HepG2 (cell line): ENCODE results near the gene FIBP. TPM values are rescaled to one million over a fixed set of nuclear protein-coding genes. Genes with fewer than 3 reads are reported as not detected.
A peak's percentile ranks its signal among the peaks of the same experiment; 100 is the strongest.

ENCODE experiments used
- BORCS8-MEF2B ChIP-seq: sonication (generic); formaldehyde crosslinking; IDR thresholded peaks from 2 replicates; pipeline ENCODE4 v1.8.0; 2022; ENCODE audit warnings: mild to moderate bottlenecking, missing genetic modification reagents
- DMAP1 ChIP-seq: IDR thresholded peaks from 2 replicates; pipeline ENCODE4 v1.6.1; 2016
- GPN1 ChIP-seq: sonication (generic); formaldehyde crosslinking; IDR thresholded peaks from 2 replicates; pipeline ENCODE4 v1.5.1; 2020; ENCODE audit warnings: missing genetic modification reagents, borderline replicate concordance
- ISX ChIP-seq: sonication (generic); formaldehyde crosslinking; conservative IDR thresholded peaks from 2 replicates; pipeline ENCODE4 v1.5.0; 2020; ENCODE audit warnings: missing genetic modification reagents
- MAFF ChIP-seq: IDR thresholded peaks from 2 replicates; pipeline ENCODE4 v1.6.1; 2011; ENCODE audit warnings: low read depth, low read length, improper control_type of control experiment
- SMAD1 ChIP-seq: sonication (generic); formaldehyde crosslinking; IDR thresholded peaks from 2 replicates; pipeline ENCODE4 v1.4.0; 2020; ENCODE audit warnings: missing genetic modification reagents, low read depth, mild to moderate bottlenecking, borderline replicate concordance
- SP2 ChIP-seq: sonication (generic); formaldehyde crosslinking; IDR thresholded peaks from 2 replicates; pipeline ENCODE4 v1.5.1; 2020; ENCODE audit warnings: mild to moderate bottlenecking, missing genetic modification reagents
- ZFP62 ChIP-seq: sonication (generic); formaldehyde crosslinking; IDR thresholded peaks from 2 replicates; pipeline ENCODE4 v1.4.0; 2020; ENCODE audit warnings: missing genetic modification reagents
- ZHX2 ChIP-seq, 2 experiments: sonication (generic) in 1 of 2; formaldehyde crosslinking in 1 of 2; IDR thresholded peaks; 2 replicates each; pipeline versions ENCODE4 v1.6.1 to v1.9.0; 2014 to 2022; ENCODE audit warnings: antibody characterized with exemption in 1 of 2, borderline replicate concordance in 1 of 2, inconsistent platforms in 1 of 2, low read depth in 1 of 2, missing genetic modification reagents in 1 of 2
- ZNF136 ChIP-seq: sonication (generic); formaldehyde crosslinking; IDR thresholded peaks from 2 replicates; pipeline ENCODE4 v1.8.1; 2022; ENCODE audit warnings: low read depth, mild to moderate bottlenecking, moderate library complexity, missing genetic modification reagents
- ZNF3 ChIP-seq: IDR thresholded peaks from 2 replicates; pipeline ENCODE4 v1.7.0; 2017; ENCODE audit warnings: inconsistent platforms
- polyA plus RNA-seq, 8 experiments: library from polyadenylated mRNA; depleted of rRNA in 3 of 8; stranded (reverse) in 7 of 8; unstranded in 1 of 8; fragments of >200 nt; fragmentation: Illumina TruSeq in 4 of 8; extraction: Trizol in 4 of 8; gene quantifications; 2 replicates each; pipeline versions ENCODE4 v1.2.1 to v1.2.3, GENCODE V29; 2011 to 2016; ENCODE audit warnings: low read depth in 4 of 8, missing spikeins in 1 of 8, mixed read lengths in 1 of 8; ENCODE audit not compliant: insufficient read depth in 1 of 8
- total RNA-seq, 5 experiments: library from RNA; depleted of rRNA; stranded (reverse); fragments of >200 nt; fragmentation: Illumina TruSeq; extraction: Trizol; gene quantifications; 2 replicates each; pipeline ENCODE4 v1.2.3, GENCODE V29; 2016; ENCODE audit warnings: low read depth in 1 of 5
- TF ChIP-seq, protein P1 (sequence below): sonication (generic); formaldehyde crosslinking; IDR thresholded peaks from 2 replicates; pipeline ENCODE4 v1.5.0; 2020; ENCODE audit warnings: mild to moderate bottlenecking, missing genetic modification reagents, borderline replicate concordance
- TF ChIP-seq, protein P2 (sequence below), 2 experiments: fragments of 450-650 bp in 1 of 2; sonication (generic) in 1 of 2; formaldehyde crosslinking; IDR thresholded peaks; 2 replicates each; pipeline versions ENCODE4 v1.5.0 to v1.8.0; 2020 to 2022; ENCODE audit warnings: mild to moderate bottlenecking in 1 of 2, missing genetic modification reagents in 1 of 2

FIBP gene
- total and polyA plus RNA-seq, 2 of the 13 experiments (the other 11 are each of a cell fraction or from before 2014, with no cell fraction given) = 42.9 to 62.1 TPM

GRCh38 chr11:65859812-65860277, 28.4 kb downstream of the FIBP start (continued):
- TF ChIP-seq, protein P1, sequence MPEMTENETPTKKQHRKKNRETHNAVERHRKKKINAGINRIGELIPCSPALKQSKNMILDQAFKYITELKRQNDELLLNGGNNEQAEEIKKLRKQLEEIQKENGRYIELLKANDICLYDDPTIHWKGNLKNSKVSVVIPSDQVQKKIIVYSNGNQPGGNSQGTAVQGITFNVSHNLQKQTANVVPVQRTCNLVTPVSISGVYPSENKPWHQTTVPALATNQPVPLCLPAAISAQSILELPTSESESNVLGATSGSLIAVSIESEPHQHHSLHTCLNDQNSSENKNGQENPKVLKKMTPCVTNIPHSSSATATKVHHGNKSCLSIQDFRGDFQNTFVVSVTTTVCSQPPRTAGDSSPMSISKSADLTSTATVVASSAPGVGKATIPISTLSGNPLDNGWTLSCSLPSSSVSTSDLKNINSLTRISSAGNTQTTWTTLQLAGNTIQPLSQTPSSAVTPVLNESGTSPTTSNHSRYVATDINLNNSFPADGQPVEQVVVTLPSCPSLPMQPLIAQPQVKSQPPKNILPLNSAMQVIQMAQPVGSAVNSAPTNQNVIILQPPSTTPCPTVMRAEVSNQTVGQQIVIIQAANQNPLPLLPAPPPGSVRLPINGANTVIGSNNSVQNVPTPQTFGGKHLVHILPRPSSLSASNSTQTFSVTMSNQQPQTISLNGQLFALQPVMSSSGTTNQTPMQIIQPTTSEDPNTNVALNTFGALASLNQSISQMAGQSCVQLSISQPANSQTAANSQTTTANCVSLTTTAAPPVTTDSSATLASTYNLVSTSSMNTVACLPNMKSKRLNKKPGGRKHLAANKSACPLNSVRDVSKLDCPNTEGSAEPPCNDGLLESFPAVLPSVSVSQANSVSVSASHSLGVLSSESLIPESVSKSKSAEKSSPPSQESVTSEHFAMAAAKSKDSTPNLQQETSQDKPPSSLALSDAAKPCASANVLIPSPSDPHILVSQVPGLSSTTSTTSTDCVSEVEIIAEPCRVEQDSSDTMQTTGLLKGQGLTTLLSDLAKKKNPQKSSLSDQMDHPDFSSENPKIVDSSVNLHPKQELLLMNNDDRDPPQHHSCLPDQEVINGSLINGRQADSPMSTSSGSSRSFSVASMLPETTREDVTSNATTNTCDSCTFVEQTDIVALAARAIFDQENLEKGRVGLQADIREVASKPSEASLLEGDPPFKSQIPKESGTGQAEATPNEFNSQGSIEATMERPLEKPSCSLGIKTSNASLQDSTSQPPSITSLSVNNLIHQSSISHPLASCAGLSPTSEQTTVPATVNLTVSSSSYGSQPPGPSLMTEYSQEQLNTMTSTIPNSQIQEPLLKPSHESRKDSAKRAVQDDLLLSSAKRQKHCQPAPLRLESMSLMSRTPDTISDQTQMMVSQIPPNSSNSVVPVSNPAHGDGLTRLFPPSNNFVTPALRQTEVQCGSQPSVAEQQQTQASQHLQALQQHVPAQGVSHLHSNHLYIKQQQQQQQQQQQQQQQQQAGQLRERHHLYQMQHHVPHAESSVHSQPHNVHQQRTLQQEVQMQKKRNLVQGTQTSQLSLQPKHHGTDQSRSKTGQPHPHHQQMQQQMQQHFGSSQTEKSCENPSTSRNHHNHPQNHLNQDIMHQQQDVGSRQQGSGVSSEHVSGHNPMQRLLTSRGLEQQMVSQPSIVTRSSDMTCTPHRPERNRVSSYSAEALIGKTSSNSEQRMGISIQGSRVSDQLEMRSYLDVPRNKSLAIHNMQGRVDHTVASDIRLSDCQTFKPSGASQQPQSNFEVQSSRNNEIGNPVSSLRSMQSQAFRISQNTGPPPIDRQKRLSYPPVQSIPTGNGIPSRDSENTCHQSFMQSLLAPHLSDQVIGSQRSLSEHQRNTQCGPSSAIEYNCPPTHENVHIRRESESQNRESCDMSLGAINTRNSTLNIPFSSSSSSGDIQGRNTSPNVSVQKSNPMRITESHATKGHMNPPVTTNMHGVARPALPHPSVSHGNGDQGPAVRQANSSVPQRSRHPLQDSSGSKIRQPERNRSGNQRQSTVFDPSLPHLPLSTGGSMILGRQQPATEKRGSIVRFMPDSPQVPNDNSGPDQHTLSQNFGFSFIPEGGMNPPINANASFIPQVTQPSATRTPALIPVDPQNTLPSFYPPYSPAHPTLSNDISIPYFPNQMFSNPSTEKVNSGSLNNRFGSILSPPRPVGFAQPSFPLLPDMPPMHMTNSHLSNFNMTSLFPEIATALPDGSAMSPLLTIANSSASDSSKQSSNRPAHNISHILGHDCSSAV (CRISPR knock-in tag) = no peak
- no peak for TF ChIP-seq ZNF3 (CRISPR knock-in tag)
- no peak; the same call in 1 of the 2 replicates for TF ChIP-seq BORCS8-MEF2B (CRISPR knock-in tag)
- no peak for TF ChIP-seq MAFF
- TF ChIP-seq DMAP1 (CRISPR knock-in tag) = no peak
- peak; percentile 12; the same call in 1 of the 2 replicates for TF ChIP-seq SP2 (CRISPR knock-in tag)
- TF ChIP-seq GPN1 (CRISPR knock-in tag) = no peak
- TF ChIP-seq, protein P2, sequence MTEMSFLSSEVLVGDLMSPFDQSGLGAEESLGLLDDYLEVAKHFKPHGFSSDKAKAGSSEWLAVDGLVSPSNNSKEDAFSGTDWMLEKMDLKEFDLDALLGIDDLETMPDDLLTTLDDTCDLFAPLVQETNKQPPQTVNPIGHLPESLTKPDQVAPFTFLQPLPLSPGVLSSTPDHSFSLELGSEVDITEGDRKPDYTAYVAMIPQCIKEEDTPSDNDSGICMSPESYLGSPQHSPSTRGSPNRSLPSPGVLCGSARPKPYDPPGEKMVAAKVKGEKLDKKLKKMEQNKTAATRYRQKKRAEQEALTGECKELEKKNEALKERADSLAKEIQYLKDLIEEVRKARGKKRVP (CRISPR knock-in tag; IDR thresholded peaks at IDR 0.05) = no peak
- TF ChIP-seq ISX = no peak
- 0 out of 2 replicates have a peak, but pooled peaks have one; percentile 69 for TF ChIP-seq SMAD1 (CRISPR knock-in tag)
- TF ChIP-seq ZNF136 (CRISPR knock-in tag) = peak; percentile 41; the same call in 1 of the 2 replicates
- no peak for TF ChIP-seq ZFP62 (CRISPR knock-in tag)
- TF ChIP-seq ZHX2 (IDR thresholded peaks at IDR 0.05; ENCODE audit: low read depth) = no peak
- TF ChIP-seq ZHX2 (CRISPR knock-in tag; IDR thresholded peaks at IDR 0.05; ENCODE audit: borderline replicate concordance) = no peak
